ENCODE results near the gene LCN10. TPM values are rescaled to one million over a fixed set of nuclear protein-coding genes. Genes with fewer than 3 reads are reported as not detected.

The LCN10 gene
- total and polyA plus RNA-seq, 12 donors = 0.44 to 144 (median 3.1) TPM

GRCh38 chr9:136753371-136754058 lies 10.8 kb upstream of the LCN10 start:
- no peak for TF ChIP-seq CTCF (IDR thresholded peaks at IDR 0.05)
- no peaks in the 10 kb centered on the region for H3K36me3 ChIP-seq
- no peak for ATAC-seq
- H3K9me3 ChIP-seq = peaks cover 0 to 18% (median 0%) of the 10 kb centered on the region in 11 donors
- H3K4me3 ChIP-seq = no peak overlapping the region
- intact Hi-C loops (cut with DNase I) = no loop called here
- no peak for DNase-seq
- WGBS, 2 donors = 88 to 89% methylated on average over 31 of the region's 31 CpGs
- H3K4me1 ChIP-seq = peaks cover 8 to 20% (median 17%) of the 10 kb centered on the region in 9 donors
- H3K27me3 ChIP-seq = no peaks in the 10 kb centered on the region
- H3K27ac ChIP-seq = no peak overlapping the region

DNA sequence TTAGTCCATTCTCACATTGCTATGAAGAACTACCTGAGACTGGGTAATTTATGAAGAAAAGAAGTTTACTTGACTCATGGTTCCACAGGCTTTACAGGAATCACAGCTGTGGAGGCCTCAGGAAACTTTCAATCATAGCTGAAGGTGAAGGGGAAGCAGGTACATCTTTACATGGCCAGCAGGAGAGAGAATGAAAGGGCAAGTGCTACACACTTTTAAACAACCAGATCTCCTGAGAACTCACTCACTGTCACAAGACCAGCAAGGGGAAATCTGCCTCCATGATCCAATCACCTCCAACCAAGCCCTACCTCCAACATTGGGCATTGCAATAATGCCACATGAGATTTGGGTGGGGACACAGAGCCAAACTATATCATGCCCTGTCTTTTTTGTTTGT lies 9.1 kb upstream of the LCN10 start:
- intact Hi-C loops (cut with DNase I) = no loop called here
- no peak for TF ChIP-seq CTCF (IDR thresholded peaks at IDR 0.05)
- ATAC-seq = no peak

DNA sequence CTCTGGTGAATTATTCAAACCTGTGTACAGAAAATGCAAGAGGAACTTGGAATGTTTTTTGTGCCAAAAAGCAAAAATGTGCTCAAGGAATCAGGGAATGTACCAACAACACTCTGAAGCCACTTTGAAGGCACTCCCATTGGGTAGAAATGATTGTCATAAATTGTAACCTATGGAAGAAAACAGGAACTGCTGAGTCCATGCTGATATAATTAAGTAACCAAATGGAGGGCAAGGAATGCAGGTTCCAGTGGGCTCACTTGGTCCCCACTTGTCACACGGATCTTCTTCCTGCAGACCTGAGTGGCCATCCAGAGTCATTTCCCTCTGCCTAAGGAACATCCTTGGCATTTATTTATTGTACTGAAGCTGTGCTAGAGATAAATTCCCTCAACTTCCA lies 8.5 kb upstream of the LCN10 start:
- WGBS, 2 donors = 80 to 86% methylated on average over 1 of the region's 1 CpG
- H3K27me3 ChIP-seq = no peaks in the 10 kb centered on the region
- no peak overlapping the region for H3K27ac ChIP-seq
- H3K4me3 ChIP-seq = no peak overlapping the region
- H3K4me1 ChIP-seq = peaks cover 12 to 31% (median 21%) of the 10 kb centered on the region in 9 donors
- intact Hi-C loops (cut with DNase I) = no loop called here
- H3K36me3 ChIP-seq = no peaks in the 10 kb centered on the region
- H3K9me3 ChIP-seq = peaks cover 0 to 17% (median 0%) of the 10 kb centered on the region in 11 donors
- ATAC-seq (no peak), DNase-seq (no peak)
- TF ChIP-seq CTCF (IDR thresholded peaks at IDR 0.05) = no peak

More for the DNA sequence above, 9.1 kb upstream of the LCN10 start:
- H3K4me1 ChIP-seq = peaks cover 12 to 26% (median 21%) of the 10 kb centered on the region in 9 donors
- DNase-seq = no peak
- peaks cover 0 to 18% (median 0%) of the 10 kb centered on the region in 11 donors for H3K9me3 ChIP-seq
- no peak overlapping the region for H3K4me3 ChIP-seq
- H3K27me3 ChIP-seq = no peaks in the 10 kb centered on the region
- H3K27ac ChIP-seq = no peak overlapping the region
- no peaks in the 10 kb centered on the region for H3K36me3 ChIP-seq

DNA sequence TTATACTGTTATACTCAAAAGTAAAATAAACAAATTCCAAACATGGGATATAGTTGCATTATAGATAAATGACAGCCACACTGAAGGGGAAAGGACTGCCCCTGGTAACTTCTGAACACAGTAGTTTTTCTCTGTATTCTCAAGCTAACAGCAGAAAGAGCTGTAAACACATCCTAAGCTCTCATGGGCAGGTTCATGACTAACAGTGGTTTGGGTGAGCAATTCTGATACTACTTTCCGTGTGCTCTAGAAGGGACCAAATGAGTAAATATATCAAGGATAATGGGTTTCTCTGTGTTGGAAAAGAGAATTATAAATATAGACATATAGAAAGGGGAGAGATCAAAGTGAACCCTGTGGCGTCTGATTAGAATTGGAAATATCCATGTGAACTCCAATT lies 7.8 kb upstream of the LCN10 start:
- H3K27ac ChIP-seq = peak overlapping the region in 1 of 10 donors; percentile 42
- 63 to 83% methylated on average over 2 of the region's 2 CpGs for WGBS, 2 donors
- no peaks in the 10 kb centered on the region for H3K27me3 ChIP-seq
- no peak for ATAC-seq
- peaks cover 12 to 35% (median 21%) of the 10 kb centered on the region in 9 donors for H3K4me1 ChIP-seq
- no peak overlapping the region for H3K4me3 ChIP-seq
- H3K36me3 ChIP-seq = no peaks in the 10 kb centered on the region
- H3K9me3 ChIP-seq = peaks cover 0 to 15% (median 0%) of the 10 kb centered on the region in 11 donors
- no peak for DNase-seq
- intact Hi-C loops (cut with DNase I) = no loop called here
- TF ChIP-seq CTCF (IDR thresholded peaks at IDR 0.05) = no peak

All from heart right ventricle (tissue), 16 donors.